Measurements from ENCODE around the gene HPS1. TPM values are rescaled to one million over a fixed set of nuclear protein-coding genes. Genes with fewer than 3 reads are reported as not detected.
A peak's percentile ranks its signal among the peaks of the same experiment; 100 is the strongest.

The HPS1 gene
- total and polyA plus RNA-seq, 10 of the 15 experiments (the other 5 are each of a cell fraction or from before 2014, with no cell fraction given), result 27.1 to 138 (median 54.8) TPM

GRCh38 chr10:98445200-98445812, 1.4 kb downstream of the HPS1 start (continued):
- no peak for TF ChIP-seq TARDBP (IDR thresholded peaks at IDR 0.05; ENCODE audit: borderline replicate concordance)
- TF ChIP-seq RFX5 (IDR thresholded peaks at IDR 0.05; ENCODE audit: low read depth, low read length), result no peak
- no peak for TF ChIP-seq RUNX3 (IDR thresholded peaks at IDR 0.05; ENCODE audit: low read length)

- Histone ChIP-seq H3K36me3 (ENCODE audit: control insufficient read depth in 2 of 2, insufficient read depth in 2 of 2, low read length in 1 of 2) (peaks cover 3 to 6% of the 10 kb centered on the region in 2 experiments), H4K20me1 (ENCODE audit: control insufficient read depth, insufficient read depth) (no peaks in the 10 kb centered on the region; the same call in 1 of the 2 replicates), H3K4me2 (ENCODE audit: control insufficient read depth, insufficient read depth) (peak overlapping the region; percentile 78), H3K27me3 (replicated peaks in 1 of 2; ENCODE audit: control insufficient read depth in 2 of 2, insufficient read depth in 2 of 2, low read length in 1 of 2) (no peaks in the 10 kb centered on the region), H3K79me2 (ENCODE audit: control insufficient read depth, insufficient read depth, low read length) (peaks cover 30% of the 10 kb centered on the region), H3K27ac (ENCODE audit: control insufficient read depth, insufficient read depth) (peak overlapping the region; percentile 14; the same call in 1 of the 2 replicates), H2AFZ (ENCODE audit: control insufficient read depth, low read depth, low read length) (no peak overlapping the region), H3K9me3 (replicated peaks; ENCODE audit: control insufficient read depth, insufficient read depth, low read length) (no peaks in the 10 kb centered on the region), H3K9ac (ENCODE audit: control insufficient read depth, insufficient read depth, low read length) (no peak overlapping the region), H3K4me3 (peak overlapping the region; percentile 10; the same call in 1 of the 2 replicates), H3K4me1 (ENCODE audit: control insufficient read depth, insufficient read depth, low read length) (peaks cover 15% of the 10 kb centered on the region)
- ChIA-PET CTCF (interaction anchor here (0.6 to 4.7 kb wide), 5 partner anchors 8 to 274 kb away, joined by 3 to 22 read pairs (median 3); no protein-coding TSS in a partner anchor), RAD21 (ENCODE audit: unreplicated experiment) (interaction anchor here (0.9 to 1.3 kb wide), 2 partner anchors 23 to 40 kb away, joined by 3 to 4 read pairs; no protein-coding TSS in a partner anchor), POLR2A (interaction anchor here (1.7 kb wide), 1 partner anchor 32 kb away, joined by 3 read pairs; no protein-coding TSS in a partner anchor), SMC1A (ENCODE audit: uncharacterized antibody, unreplicated experiment) (interaction anchor here (1.0 to 1.1 kb wide), 3 partner anchors 19 to 36 kb away, joined by 3 to 4 read pairs (median 3); no protein-coding TSS in a partner anchor)
- intact Hi-C loops (cut with micrococcal nuclease; ENCODE audit: unreplicated experiment) (no loop called here), in situ Hi-C loops (cut with MboI) (no loop called here)
- BruUV-seq (replicated peaks), result TSS peak; percentile 53
- no peak for DNase-seq (ENCODE audit: low read depth, low spot score)
- FAIRE-seq, result no peak
- 83% methylated on average over 9 of the region's 9 CpGs for WGBS (ENCODE audit: insufficient coverage, insufficient replicate concordance, low lambda C conversion rate, missing lambda C conversion rate)
- TF ChIP-seq TCF12 (IDR thresholded peaks at IDR 0.05; ENCODE audit: low read depth, low read length), result no peak
- no peak for TF ChIP-seq TAF1 (IDR thresholded peaks at IDR 0.05; ENCODE audit: borderline replicate concordance, low read depth, low read length)
- TF ChIP-seq RUNX3 (IDR thresholded peaks at IDR 0.05; ENCODE audit: low read length), result 0 out of 2 replicates have a peak, but pooled peaks have one; percentile 26
- TF ChIP-seq NR2C2 (IDR thresholded peaks at IDR 0.05; ENCODE audit: borderline replicate concordance, control insufficient read depth, insufficient read length, low read depth), result no peak
- 0 out of 2 replicates have a peak, but pooled peaks have one; percentile 36 for TF ChIP-seq IKZF1 (conservative IDR thresholded peaks at IDR 0.05)
- TF ChIP-seq PAX8 (IDR thresholded peaks at IDR 0.05), result no peak
- TF ChIP-seq SPI1 (IDR thresholded peaks at IDR 0.05; ENCODE audit: borderline replicate concordance, insufficient read depth, low read depth, low read length), result peak; percentile 90
- peak; percentile 43; the same call in 1 of the 2 replicates for TF ChIP-seq IRF4 (IDR thresholded peaks at IDR 0.05; ENCODE audit: low read depth, low read length)
- ATAC-seq, result peak; percentile 59
These were observed 2.3 kb downstream of the HPS1 start for GRCh38 chr10:98444314-98445006.
